Stomach (tissue), 9 donors: ENCODE results near the gene GLYR1. TPM values are rescaled to one million over a fixed set of nuclear protein-coding genes. Genes with fewer than 3 reads are reported as not detected.

ENCODE experiments used
- DNase-seq, 2 donors: peaks; one replicate each; pipeline versions ENCODE4 v3.0.0 to v3.0.0-alpha.2; 2013 to 2019
- H3K27ac ChIP-seq, 5 donors: fragments of 200-600 bp in 4 of 5; sonication (generic) in 4 of 5; one replicate each; pipeline ENCODE4 v1.5.1; 2013 to 2019; ENCODE audit warnings: mild to moderate bottlenecking in 1 of 5, moderate library complexity in 1 of 5
- H3K27me3 ChIP-seq, 3 donors: fragments of 200-600 bp; sonication (generic); one replicate each; pipeline ENCODE4 v1.5.1; 2017 to 2019; ENCODE audit warnings: mixed run types in 1 of 3
- H3K36me3 ChIP-seq, 4 donors: fragments of 200-600 bp; sonication (generic); 1 replicate in 3 of 4; 2 replicates in 1 of 4; pipeline ENCODE4 v1.5.1; 2016 to 2019
- H3K4me1 ChIP-seq, 4 donors: fragments of 200-600 bp; sonication (generic); one replicate each; pipeline ENCODE4 v1.5.1; 2016 to 2019
- H3K4me3 ChIP-seq, 4 donors: fragments of 200-600 bp; sonication (generic) in 3 of 4; one replicate each; pipeline ENCODE4 v1.5.1; 2016 to 2019; ENCODE audit warnings: mild to moderate bottlenecking in 1 of 4
- H3K9me3 ChIP-seq, 4 donors: fragments of 200-600 bp; sonication (generic); one replicate each; pipeline ENCODE4 v1.5.1; 2016 to 2019
- CTCF ChIP-seq, 7 experiments: fragments of 450-650 bp in 4 of 7; fragments of 200-600 bp in 3 of 7; sonication (generic) in 3 of 7; IDR thresholded peaks; one replicate each; pipeline ENCODE4 v1.5.1; 2016 to 2019; ENCODE audit warnings: antibody characterized with exemption in 7 of 7, control low read depth in 2 of 7, mild to moderate bottlenecking in 1 of 7
- EP300 ChIP-seq: sonication (generic); formaldehyde crosslinking; IDR thresholded peaks from one replicate; pipeline ENCODE4 v1.6.1; 2017; ENCODE audit warnings: antibody characterized with exemption
- POLR2A ChIP-seq, 4 donors: fragments of 450-650 bp; IDR thresholded peaks; one replicate each; pipeline ENCODE4 v1.6.1; 2016; ENCODE audit warnings: antibody characterized with exemption in 4 of 4, control low read depth in 2 of 4, mild to moderate bottlenecking in 1 of 4, moderate library complexity in 1 of 4
- POLR2AphosphoS5 ChIP-seq, 3 donors: sonication (generic); formaldehyde crosslinking; IDR thresholded peaks; one replicate each; pipeline ENCODE4 v1.6.1; 2016; ENCODE audit warnings: antibody characterized with exemption in 3 of 3
- WGBS, 5 donors: extraction: QIAGEN DNeasy Blood & Tissue Kit in 3 of 5; methylation state at CpG; one replicate each; pipeline versions ENCODE4 v1.1.5 to v1.1.7; 2013 to 2018; 5-methylcytosine and 5-hydroxymethylcytosine counted together
- intact Hi-C: fragments of 100-400 bp; cut with DNase I; formaldehyde crosslinking; loops from one replicate; pipeline ENCODE4 v1.15.1; 2023; ENCODE audit warnings: low total_unique reads
- polyA plus RNA-seq, 3 donors: library from polyadenylated mRNA; stranded (reverse); fragments of 200-250 nt; gene quantifications; one replicate each; pipeline ENCODE4 v1.2.3, GENCODE V29; 2013
- total RNA-seq, 5 donors: library from RNA; depleted of rRNA; stranded (reverse); fragments of >200 nt; gene quantifications; one replicate each; pipeline versions ENCODE4 v1.1.0 to v1.2.3, GENCODE V29; 2014 to 2016
- donor health status: healthy with polysubstance abuse.
- donor health status: Bipolar disorder and iron deficiency.
- donor health status: healthy.

The GLYR1 gene
- total and polyA plus RNA-seq, 8 donors, result 29.3 to 187 (median 62.8) TPM

GRCh38 chr16:4859900-4860255 is 12.8 kb upstream of the GLYR1 start:
- intact Hi-C loops, result no loop called here
- no peaks in the 10 kb centered on the region for H3K9me3 ChIP-seq
- DNase-seq, result no peak
- no peak for TF ChIP-seq POLR2A (IDR thresholded peaks at IDR 0.05)
- no peak for TF ChIP-seq POLR2AphosphoS5 (IDR thresholded peaks at IDR 0.05)
- TF ChIP-seq CTCF (IDR thresholded peaks at IDR 0.05), result no peak
- TF ChIP-seq EP300, result no peak
- WGBS, 5 donors, result 83 to 92% (median 90%) methylated on average over 10 of the region's 10 CpGs
- peak overlapping the region in 1 of 5 donors; percentile 46 for H3K27ac ChIP-seq
- H3K36me3 ChIP-seq, result peaks cover 71 to 96% (median 93%) of the 10 kb centered on the region in 4 donors
- H3K27me3 ChIP-seq, result no peaks in the 10 kb centered on the region
- peaks cover 7 to 29% (median 14%) of the 10 kb centered on the region in 4 donors for H3K4me1 ChIP-seq
- H3K4me3 ChIP-seq, result no peak overlapping the region

GRCh38 chr16:4859190-4859899 is 12.3 kb upstream of the GLYR1 start:
- H3K27me3 ChIP-seq, result no peaks in the 10 kb centered on the region
- TF ChIP-seq POLR2AphosphoS5 (IDR thresholded peaks at IDR 0.05), result no peak
- TF ChIP-seq POLR2A (IDR thresholded peaks at IDR 0.05), result no peak
- no peak for TF ChIP-seq EP300
- no peak for TF ChIP-seq CTCF (IDR thresholded peaks at IDR 0.05)
- WGBS, 5 donors, result 85 to 90% (median 88%) methylated on average over 16 to 17 of the region's 17 CpGs
- H3K9me3 ChIP-seq, result no peaks in the 10 kb centered on the region
- intact Hi-C loops, result no loop called here
- peaks cover 75 to 97% (median 95%) of the 10 kb centered on the region in 4 donors for H3K36me3 ChIP-seq
- H3K4me1 ChIP-seq, result peaks cover 7 to 27% (median 14%) of the 10 kb centered on the region in 4 donors
- DNase-seq, result no peak
- H3K27ac ChIP-seq, result peak overlapping the region in 1 of 5 donors; percentile 27
- H3K4me3 ChIP-seq, result no peak overlapping the region

GRCh38 chr16:4855804-4856203 is 8.7 kb upstream of the GLYR1 start:
- Histone ChIP-seq H3K9me3 (no peaks in the 10 kb centered on the region), H3K27ac (no peak overlapping the region), H3K36me3 (peaks cover 71 to 82% (median 81%) of the 10 kb centered on the region in 4 donors), H3K27me3 (no peaks in the 10 kb centered on the region), H3K4me1 (peaks cover 0 to 26% (median 14%) of the 10 kb centered on the region in 4 donors), H3K4me3 (no peak overlapping the region)
- WGBS, 5 donors, result 92 to 97% (median 96%) methylated on average over 2 of the region's 2 CpGs
- no peak for TF ChIP-seq POLR2AphosphoS5 (IDR thresholded peaks at IDR 0.05)
- no peak for TF ChIP-seq EP300
- no peak for TF ChIP-seq CTCF (IDR thresholded peaks at IDR 0.05)
- no peak for TF ChIP-seq POLR2A (IDR thresholded peaks at IDR 0.05)
- intact Hi-C loops, result no loop called here
- DNase-seq, result no peak

- H3K36me3 ChIP-seq, result peaks cover 66 to 77% (median 76%) of the 10 kb centered on the region in 4 donors
- whole genome bisulfite sequencing, 5 donors, result 87 to 99% (median 93%) methylated on average over 5 of the region's 5 CpGs
- no peak overlapping the region for H3K4me3 ChIP-seq
- H3K9me3 ChIP-seq, result no peaks in the 10 kb centered on the region
- intact Hi-C loops, result no loop called here
- no peaks in the 10 kb centered on the region for H3K27me3 ChIP-seq
- TF ChIP-seq EP300 (no peak), CTCF (IDR thresholded peaks at IDR 0.05) (no peak), POLR2A (IDR thresholded peaks at IDR 0.05) (no peak), POLR2AphosphoS5 (IDR thresholded peaks at IDR 0.05) (no peak)
- peaks cover 1 to 30% (median 17%) of the 10 kb centered on the region in 4 donors for H3K4me1 ChIP-seq
- H3K27ac ChIP-seq, result no peak overlapping the region
- no peak for DNase-seq
Measured at GRCh38 chr16:4855371-4855770, 8.3 kb upstream of the GLYR1 start.
